Natural killer cell (primary cell): Measurements from ENCODE around the gene ADAP1. TPM values are rescaled to one million over a fixed set of nuclear protein-coding genes. Genes with fewer than 3 reads are reported as not detected.

Experiments
- ATAC-seq, 3 donors: fragments of 150-1000 bp in 2 of 3; fragments of 200-7000 bp in 1 of 3; cut with Tn5 transposase; 1 replicate in 1 of 3; 2 replicates in 2 of 3; pipeline ENCODE4 v1.10.0; 2021; ENCODE audit warnings: mild to moderate bottlenecking in 2 of 3, moderate library complexity in 2 of 3
- DNase-seq, 2 donors: peaks; one replicate each; pipeline versions ENCODE4 v3.0.0 to v3.0.0-alpha.2; 2013 to 2021; ENCODE audit warnings: mixed read lengths in 1 of 2
- H3K27ac ChIP-seq: one replicate; pipeline ENCODE4 v1.5.1; 2013; ENCODE audit warnings: mild to moderate bottlenecking, low read length
- H3K27me3 ChIP-seq: one replicate; pipeline ENCODE4 v1.6.1; 2013; ENCODE audit warnings: low read length; ENCODE audit not compliant: control insufficient read depth, insufficient read depth
- H3K36me3 ChIP-seq: one replicate; pipeline ENCODE4 v1.6.1; 2013; ENCODE audit warnings: low read length; ENCODE audit not compliant: control insufficient read depth, insufficient read depth
- H3K4me1 ChIP-seq: one replicate; pipeline ENCODE4 v1.6.1; 2013; ENCODE audit warnings: low read length; ENCODE audit not compliant: control insufficient read depth, insufficient read depth
- H3K4me3 ChIP-seq: one replicate; pipeline ENCODE4 v1.5.1; 2013; ENCODE audit warnings: low read length
- H3K9me3 ChIP-seq: one replicate; pipeline ENCODE4 v1.6.1; 2013; ENCODE audit warnings: low read length; ENCODE audit not compliant: control insufficient read depth, insufficient read depth
- H3K27ac Mint-ChIP-seq, 2 donors: one replicate each; pipeline ENCODE4 v1.8.0; 2022; ENCODE audit warnings: mild to moderate bottlenecking in 2 of 2, mixed read lengths in 2 of 2, moderate library complexity in 1 of 2
- H3K27me3 Mint-ChIP-seq, 2 donors: one replicate each; pipeline ENCODE4 v1.8.0; 2022; ENCODE audit warnings: low read depth in 2 of 2, mixed read lengths in 2 of 2
- H3K36me3 Mint-ChIP-seq: one replicate; pipeline ENCODE4 v1.8.0; 2022; ENCODE audit warnings: mixed read lengths
- H3K4me1 Mint-ChIP-seq, 2 donors: one replicate each; pipeline ENCODE4 v1.8.0; 2022; ENCODE audit warnings: mixed read lengths in 2 of 2
- H3K4me3 Mint-ChIP-seq: one replicate; pipeline ENCODE4 v1.8.0; 2022; ENCODE audit warnings: mild to moderate bottlenecking, moderate library complexity, mixed read lengths
- H3K9me3 Mint-ChIP-seq, 2 donors: one replicate each; pipeline ENCODE4 v1.8.0; 2022; ENCODE audit warnings: mixed read lengths in 2 of 2
- CTCF ChIP-seq: fragments of 200-600 bp; IDR thresholded peaks from one replicate; pipeline ENCODE4 v1.8.0; 2022; ENCODE audit warnings: antibody characterized with exemption
- WGBS: methylation state at CpG from one replicate; pipeline ENCODE4 v1.1.7; 2013; ENCODE audit warnings: missing lambda C conversion rate; ENCODE audit not compliant: insufficient coverage; 5-methylcytosine and 5-hydroxymethylcytosine counted together
- intact Hi-C: fragments of 100-400 bp; cut with micrococcal nuclease; formaldehyde crosslinking; loops from one replicate; pipeline ENCODE4 v1.14.2; 2022
- total RNA-seq, 4 donors: library from RNA; stranded (reverse); fragments of 120-200 nt in 1 of 4; gene quantifications; one replicate each; pipeline versions ENCODE4 v1.2.3 to v1.2.4, GENCODE V29; 2013 to 2022

ADAP1 gene
- total RNA-seq, 3 donors from 2014 or later (not counting 1 experiment from before 2014, with no cell fraction given): 87.2 to 117 (median 89.2) TPM

- Mint-ChIP-seq H3K27me3 (no peaks in the 10 kb centered on the region), H3K4me3 (no peak overlapping the region), H3K36me3 (no peaks in the 10 kb centered on the region), H3K27ac (peak overlapping the region; percentile 34 to 65), H3K4me1 (peaks cover 4 to 29% of the 10 kb centered on the region in 2 donors), H3K9me3 (no peaks in the 10 kb centered on the region)
- WGBS: 90% methylated on average over 15 of the region's 15 CpGs
- no peak overlapping the region for H3K27ac ChIP-seq
- no peaks in the 10 kb centered on the region for H3K27me3 ChIP-seq
- no peak for ATAC-seq
- no peak overlapping the region for H3K4me3 ChIP-seq
- H3K36me3 ChIP-seq: peaks cover 56% of the 10 kb centered on the region
- DNase-seq: no peak
- no peak for TF ChIP-seq CTCF
- H3K9me3 ChIP-seq: no peaks in the 10 kb centered on the region
- intact Hi-C loops: no loop called here
- peaks cover 12% of the 10 kb centered on the region for H3K4me1 ChIP-seq
Measured at GRCh38 chr7:889025-889390, 65.5 kb downstream of the ADAP1 start.

- Mint-ChIP-seq H3K9me3 (no peaks in the 10 kb centered on the region), H3K27me3 (no peaks in the 10 kb centered on the region), H3K27ac (peak overlapping the region; percentile 34 to 65), H3K4me1 (peaks cover 4 to 28% of the 10 kb centered on the region in 2 donors), H3K4me3 (no peak overlapping the region), H3K36me3 (no peaks in the 10 kb centered on the region)
- H3K27me3 ChIP-seq: no peaks in the 10 kb centered on the region
- WGBS: 96% methylated on average over 43 of the region's 43 CpGs
- H3K27ac ChIP-seq: no peak overlapping the region
- H3K4me3 ChIP-seq: no peak overlapping the region
- no peak for TF ChIP-seq CTCF
- peaks cover 50% of the 10 kb centered on the region for H3K36me3 ChIP-seq
- no peak for DNase-seq
- H3K4me1 ChIP-seq: peaks cover 18% of the 10 kb centered on the region
- no peak for ATAC-seq
- intact Hi-C loops: no loop called here
- no peaks in the 10 kb centered on the region for H3K9me3 ChIP-seq
Measured at GRCh38 chr7:888081-889024, 66.1 kb downstream of the ADAP1 start.

- H3K36me3 ChIP-seq: peaks cover 47% of the 10 kb centered on the region
Measured at GRCh38 chr7:887488-887820, 67.0 kb downstream of the ADAP1 start.

More at GRCh38 chr7:887488-887820, 67.0 kb downstream of the ADAP1 start:
- H3K9me3 Mint-ChIP-seq: no peaks in the 10 kb centered on the region
- Histone ChIP-seq H3K27ac (no peak overlapping the region), H3K9me3 (no peaks in the 10 kb centered on the region), H3K27me3 (no peaks in the 10 kb centered on the region), H3K4me1 (peaks cover 18% of the 10 kb centered on the region), H3K4me3 (no peak overlapping the region)
- DNase-seq (no peak), ATAC-seq (no peak)
- no peak for TF ChIP-seq CTCF
- WGBS: 96% methylated on average over 18 of the region's 18 CpGs
- H3K36me3 Mint-ChIP-seq: no peaks in the 10 kb centered on the region
- H3K27ac Mint-ChIP-seq: no peak overlapping the region
- H3K4me3 Mint-ChIP-seq: no peak overlapping the region
- intact Hi-C loops: no loop called here
- peaks cover 4 to 28% of the 10 kb centered on the region in 2 donors for H3K4me1 Mint-ChIP-seq
- no peaks in the 10 kb centered on the region for H3K27me3 Mint-ChIP-seq
